Fibroblast of the aortic adventitia (primary cell): ENCODE results near the gene EFNA4. TPM values are rescaled to one million over a fixed set of nuclear protein-coding genes. Genes with fewer than 3 reads are reported as not detected.

ENCODE experiments used
- DNase-seq: peaks from one replicate; pipeline ENCODE4 v3.0.0-alpha.2; 2010; ENCODE audit warnings: low read depth
- H3K4me3 ChIP-seq: 2 replicates; pipeline ENCODE4 v1.5.1; 2011; ENCODE audit warnings: low read depth, mild to moderate bottlenecking, control low read depth, low read length, moderate library complexity
- CTCF ChIP-seq: IDR thresholded peaks from 2 replicates; pipeline ENCODE4 v1.5.1; 2011; ENCODE audit warnings: mild to moderate bottlenecking, low read length, control low read depth, inconsistent platforms; ENCODE audit not compliant: insufficient read depth
- total RNA-seq: library from RNA; depleted of rRNA; stranded (reverse); fragments of >200 nt; gene quantifications from 2 replicates; pipeline ENCODE4 v1.2.3, GENCODE V29; 2012; ENCODE audit warnings: low replicate concordance

EFNA4 gene
- total RNA-seq, 1 donor: 2.4 TPM

- H3K4me3 ChIP-seq: peak overlapping the region; percentile 60
- TF ChIP-seq CTCF: peak; percentile 12
- peak; percentile 40 for DNase-seq
Measured at GRCh38 chr1:155083865-155084721, 20.6 kb downstream of the EFNA4 start.

GRCh38 chr1:155084722-155085503 is 21.4 kb downstream of the EFNA4 start:
- H3K4me3 ChIP-seq: peak overlapping the region; percentile 88
- DNase-seq: peak; percentile 93
- peak; percentile 94 for TF ChIP-seq CTCF

- H3K4me3 ChIP-seq: peak overlapping the region; percentile 88
- DNase-seq: peak; percentile 20
- no peak for TF ChIP-seq CTCF
Measured at GRCh38 chr1:155085504-155086127, 22.1 kb downstream of the EFNA4 start.

GRCh38 chr1:155086128-155086741 is 22.7 kb downstream of the EFNA4 start:
- DNase-seq: peak; percentile 39
- no peak overlapping the region for H3K4me3 ChIP-seq
- peak; percentile 91 for TF ChIP-seq CTCF

- TF ChIP-seq CTCF: no peak
- DNase-seq: no peak
- no peak overlapping the region for H3K4me3 ChIP-seq
Measured at GRCh38 chr1:155086856-155087535, 23.5 kb downstream of the EFNA4 start.
